Natural killer cell (primary cell): Measurements from ENCODE around the gene C15orf40. TPM values are rescaled to one million over a fixed set of nuclear protein-coding genes. Genes with fewer than 3 reads are reported as not detected.

Experiments used
- ATAC-seq, 3 donors: fragments of 150-1000 bp in 2 of 3; fragments of 200-7000 bp in 1 of 3; cut with Tn5 transposase; 1 replicate in 1 of 3; 2 replicates in 2 of 3; pipeline ENCODE4 v1.10.0; 2021; ENCODE audit warnings: mild to moderate bottlenecking in 2 of 3, moderate library complexity in 2 of 3
- DNase-seq, 2 donors: peaks; one replicate each; pipeline versions ENCODE4 v3.0.0 to v3.0.0-alpha.2; 2013 to 2021; ENCODE audit warnings: mixed read lengths in 1 of 2
- H3K27ac ChIP-seq: one replicate; pipeline ENCODE4 v1.5.1; 2013; ENCODE audit warnings: mild to moderate bottlenecking, low read length
- H3K27me3 ChIP-seq: one replicate; pipeline ENCODE4 v1.6.1; 2013; ENCODE audit warnings: low read length; ENCODE audit not compliant: control insufficient read depth, insufficient read depth
- H3K36me3 ChIP-seq: one replicate; pipeline ENCODE4 v1.6.1; 2013; ENCODE audit warnings: low read length; ENCODE audit not compliant: control insufficient read depth, insufficient read depth
- H3K4me1 ChIP-seq: one replicate; pipeline ENCODE4 v1.6.1; 2013; ENCODE audit warnings: low read length; ENCODE audit not compliant: control insufficient read depth, insufficient read depth
- H3K4me3 ChIP-seq: one replicate; pipeline ENCODE4 v1.5.1; 2013; ENCODE audit warnings: low read length
- H3K9me3 ChIP-seq: one replicate; pipeline ENCODE4 v1.6.1; 2013; ENCODE audit warnings: low read length; ENCODE audit not compliant: control insufficient read depth, insufficient read depth
- H3K27ac Mint-ChIP-seq, 2 donors: one replicate each; pipeline ENCODE4 v1.8.0; 2022; ENCODE audit warnings: mild to moderate bottlenecking in 2 of 2, mixed read lengths in 2 of 2, moderate library complexity in 1 of 2
- H3K27me3 Mint-ChIP-seq, 2 donors: one replicate each; pipeline ENCODE4 v1.8.0; 2022; ENCODE audit warnings: low read depth in 2 of 2, mixed read lengths in 2 of 2
- H3K36me3 Mint-ChIP-seq: one replicate; pipeline ENCODE4 v1.8.0; 2022; ENCODE audit warnings: mixed read lengths
- H3K4me1 Mint-ChIP-seq, 2 donors: one replicate each; pipeline ENCODE4 v1.8.0; 2022; ENCODE audit warnings: mixed read lengths in 2 of 2
- H3K4me3 Mint-ChIP-seq: one replicate; pipeline ENCODE4 v1.8.0; 2022; ENCODE audit warnings: mild to moderate bottlenecking, moderate library complexity, mixed read lengths
- H3K9me3 Mint-ChIP-seq, 2 donors: one replicate each; pipeline ENCODE4 v1.8.0; 2022; ENCODE audit warnings: mixed read lengths in 2 of 2
- CTCF ChIP-seq: fragments of 200-600 bp; IDR thresholded peaks from one replicate; pipeline ENCODE4 v1.8.0; 2022; ENCODE audit warnings: antibody characterized with exemption
- WGBS: methylation state at CpG from one replicate; pipeline ENCODE4 v1.1.7; 2013; ENCODE audit warnings: missing lambda C conversion rate; ENCODE audit not compliant: insufficient coverage; 5-methylcytosine and 5-hydroxymethylcytosine counted together
- intact Hi-C: fragments of 100-400 bp; cut with micrococcal nuclease; formaldehyde crosslinking; loops from one replicate; pipeline ENCODE4 v1.14.2; 2022
- total RNA-seq, 4 donors: library from RNA; stranded (reverse); fragments of 120-200 nt in 1 of 4; gene quantifications; one replicate each; pipeline versions ENCODE4 v1.2.3 to v1.2.4, GENCODE V29; 2013 to 2022

The C15orf40 gene
- total RNA-seq, 3 donors from 2014 or later (not counting 1 experiment from before 2014, with no cell fraction given) = 12.5 to 16.0 (median 15.1) TPM

- H3K27ac ChIP-seq = no peak overlapping the region
- TF ChIP-seq CTCF = no peak
- no peak overlapping the region for H3K4me3 ChIP-seq
- Mint-ChIP-seq H3K4me3 (no peak overlapping the region), H3K4me1 (no peaks in the 10 kb centered on the region), H3K36me3 (no peaks in the 10 kb centered on the region), H3K9me3 (no peaks in the 10 kb centered on the region), H3K27ac (no peak overlapping the region), H3K27me3 (peaks cover 0 to 8% of the 10 kb centered on the region in 2 donors)
- peaks cover 4% of the 10 kb centered on the region for H3K4me1 ChIP-seq
- WGBS = 90% methylated on average over 8 of the region's 8 CpGs
- H3K36me3 ChIP-seq = no peaks in the 10 kb centered on the region
- ATAC-seq (no peak), DNase-seq (no peak)
- intact Hi-C loops = no loop called here
- no peaks in the 10 kb centered on the region for H3K9me3 ChIP-seq
- H3K27me3 ChIP-seq = peaks cover 4% of the 10 kb centered on the region
Measured at GRCh38 chr15:82946155-82946701, 65.2 kb downstream of the C15orf40 start.

- Mint-ChIP-seq H3K9me3 (no peaks in the 10 kb centered on the region), H3K36me3 (no peaks in the 10 kb centered on the region), H3K27ac (no peak overlapping the region), H3K4me1 (no peaks in the 10 kb centered on the region), H3K27me3 (peaks cover 0 to 8% of the 10 kb centered on the region in 2 donors), H3K4me3 (no peak overlapping the region)
- intact Hi-C loops = no loop called here
- DNase-seq (no peak), ATAC-seq (no peak)
- no peak for TF ChIP-seq CTCF
- Histone ChIP-seq H3K27me3 (peaks cover 2% of the 10 kb centered on the region), H3K4me1 (no peaks in the 10 kb centered on the region), H3K36me3 (no peaks in the 10 kb centered on the region), H3K27ac (no peak overlapping the region), H3K9me3 (no peaks in the 10 kb centered on the region), H3K4me3 (no peak overlapping the region)
- WGBS = 100% methylated on average over 4 of the region's 5 CpGs
Measured at GRCh38 chr15:82945326-82945725, 66.1 kb downstream of the C15orf40 start.

- Histone ChIP-seq H3K4me3 (no peak overlapping the region), H3K4me1 (no peaks in the 10 kb centered on the region), H3K27ac (no peak overlapping the region), H3K27me3 (no peaks in the 10 kb centered on the region), H3K36me3 (no peaks in the 10 kb centered on the region), H3K9me3 (no peaks in the 10 kb centered on the region)
- Mint-ChIP-seq H3K27me3 (peaks cover 0 to 8% of the 10 kb centered on the region in 2 donors), H3K4me3 (no peak overlapping the region), H3K9me3 (no peaks in the 10 kb centered on the region), H3K4me1 (no peaks in the 10 kb centered on the region), H3K36me3 (no peaks in the 10 kb centered on the region), H3K27ac (no peak overlapping the region)
- 56% methylated on average over 5 of the region's 5 CpGs for WGBS
- intact Hi-C loops = no loop called here
- ATAC-seq (no peak), DNase-seq (no peak)
- TF ChIP-seq CTCF = no peak
Measured at GRCh38 chr15:82944821-82945220, 66.6 kb downstream of the C15orf40 start.

GRCh38 chr15:82944056-82944455 is 67.4 kb downstream of the C15orf40 start:
- H3K9me3 ChIP-seq = no peaks in the 10 kb centered on the region
- Mint-ChIP-seq H3K27ac (no peak overlapping the region), H3K9me3 (no peaks in the 10 kb centered on the region), H3K27me3 (peaks cover 0 to 8% of the 10 kb centered on the region in 2 donors), H3K4me3 (no peak overlapping the region), H3K36me3 (no peaks in the 10 kb centered on the region), H3K4me1 (no peaks in the 10 kb centered on the region)
- H3K36me3 ChIP-seq = no peaks in the 10 kb centered on the region
- ATAC-seq (no peak), DNase-seq (no peak)
- H3K27ac ChIP-seq = no peak overlapping the region
- H3K4me3 ChIP-seq = no peak overlapping the region
- intact Hi-C loops = no loop called here
- no peaks in the 10 kb centered on the region for H3K4me1 ChIP-seq
- WGBS = 88% methylated on average over 5 of the region's 5 CpGs
- no peak for TF ChIP-seq CTCF
- no peaks in the 10 kb centered on the region for H3K27me3 ChIP-seq
